HCEC 1CT (cell line): Measurements from ENCODE around the gene CABP2.
"Not testable (repeated sequence)": the region's sequence is repeated elsewhere in the genome, so short reads cannot be mapped to it uniquely, and the experiment has no call there.

Source experiments
- DNase-seq: peaks from one replicate; pipeline ENCODE4 v3.0.0-alpha.2; 2017

CABP2 gene

GRCh38 chr11:67538823-67539505, 15.7 kb upstream of the CABP2 start:
- DNase-seq = no peak

DNA sequence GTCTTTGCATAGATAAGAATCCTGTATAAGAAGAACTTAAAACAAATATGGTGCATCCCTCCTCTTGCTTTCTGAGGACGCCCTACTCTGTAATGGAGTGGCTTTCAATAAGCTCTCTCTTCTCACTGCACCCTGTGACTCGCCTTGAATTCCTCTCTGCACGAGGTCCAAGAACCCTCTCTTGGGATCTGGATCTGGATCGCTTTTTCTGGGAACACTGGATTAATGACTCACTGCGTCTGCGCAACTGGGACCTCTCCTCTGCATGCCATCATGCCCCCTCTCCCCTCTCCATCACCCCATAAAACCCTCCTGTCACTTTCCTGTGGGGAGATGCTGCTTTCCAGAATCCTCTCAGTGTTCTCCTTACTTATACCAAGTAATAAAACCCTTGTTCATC, 15.1 kb upstream of the CABP2 start:
- no peak for DNase-seq

GRCh38 chr11:67535561-67535960, 12.3 kb upstream of the CABP2 start:
- DNase-seq = no peak

DNA sequence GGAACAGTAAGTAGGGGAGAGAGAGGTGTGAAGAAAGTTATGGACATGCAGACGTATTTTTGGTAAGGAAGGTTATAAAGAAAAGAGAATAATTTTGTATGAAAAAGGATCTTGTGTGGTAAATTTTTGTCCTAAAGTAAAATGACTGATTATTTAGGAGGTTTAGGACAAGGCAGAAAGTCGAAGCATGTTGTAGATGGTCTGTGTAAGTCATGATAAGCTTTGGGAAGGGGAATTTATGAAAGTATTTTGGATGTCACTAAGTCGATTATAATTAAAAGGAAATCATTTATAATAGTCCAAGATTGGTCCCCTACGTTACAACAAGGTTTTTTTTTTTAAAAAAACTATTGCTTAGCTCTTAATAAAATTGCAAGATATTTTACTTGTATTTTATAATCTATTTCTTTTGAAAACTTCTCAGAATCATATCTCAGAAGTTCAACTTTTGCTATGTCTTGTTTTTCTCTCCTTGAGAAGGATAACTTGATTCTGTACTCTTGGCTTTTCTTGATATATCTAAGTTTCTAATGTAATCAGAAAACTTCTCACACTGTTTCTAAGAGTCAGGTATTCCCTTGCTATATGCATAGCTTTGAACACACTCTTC, 10.9 kb upstream of the CABP2 start:
- no peak for DNase-seq

DNA sequence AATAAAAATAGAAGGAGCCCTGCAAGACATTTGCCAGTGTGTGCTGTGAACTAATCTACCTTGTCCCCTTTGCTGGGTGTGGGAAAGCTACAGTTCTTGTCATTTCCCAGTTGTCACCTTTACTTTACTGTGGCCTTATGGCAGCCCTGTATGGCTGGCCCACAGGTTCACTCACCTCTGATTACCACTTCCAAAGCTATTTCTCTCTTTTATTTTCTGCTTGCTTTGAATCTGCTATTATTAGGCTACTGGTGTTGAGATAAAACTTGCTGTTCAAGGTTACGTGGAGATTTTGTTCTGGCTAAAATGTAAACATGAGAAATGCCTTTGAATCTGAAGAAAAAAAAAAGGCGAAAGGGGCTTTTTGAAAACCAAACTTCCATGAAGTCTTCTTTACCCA, 9.6 kb upstream of the CABP2 start:
- DNase-seq = no peak

- no peak for DNase-seq
Observed at GRCh38 chr11:67530282-67530592, 7.0 kb upstream of the CABP2 start.

DNA sequence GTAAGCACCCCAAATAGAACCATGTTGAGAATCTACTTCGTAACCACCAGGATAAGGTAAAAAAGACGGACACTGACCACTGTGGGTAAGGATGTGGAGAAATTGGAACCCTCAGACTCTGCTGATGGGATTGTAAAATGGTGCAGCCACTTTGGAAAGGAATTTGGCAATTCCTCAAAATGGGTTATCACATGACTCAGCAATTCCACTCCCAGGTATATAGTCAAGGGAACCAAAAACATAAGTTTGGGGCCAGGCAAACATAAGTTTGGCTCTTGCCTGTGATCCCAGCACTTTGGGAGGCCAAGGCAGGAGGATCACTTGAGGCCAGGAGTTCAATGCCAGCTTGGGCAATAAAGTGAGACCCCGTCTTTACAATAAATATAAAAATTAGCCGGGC, 5.1 kb upstream of the CABP2 start:
- no peak for DNase-seq

- no peak for DNase-seq
Observed at GRCh38 chr11:67525275-67525976, 2.2 kb upstream of the CABP2 start.

DNA sequence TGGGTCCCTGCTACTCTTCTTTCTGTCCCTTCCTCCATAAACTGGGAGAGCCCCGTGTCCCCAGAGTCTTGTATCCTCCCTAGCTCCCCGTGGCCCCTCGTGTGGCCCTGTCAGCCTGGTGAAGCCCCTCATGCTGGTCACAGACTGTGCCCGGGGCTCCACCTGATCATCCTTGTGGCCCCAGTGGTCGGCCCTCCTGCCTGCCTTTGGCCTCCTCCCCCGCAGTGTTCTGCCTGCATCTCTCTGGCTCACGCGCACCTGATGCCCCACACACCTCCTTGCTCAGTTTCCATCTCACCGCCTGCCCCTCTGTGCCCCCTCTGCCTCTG, 1.2 kb upstream of the CABP2 start:
- DNase-seq = no peak

DNA sequence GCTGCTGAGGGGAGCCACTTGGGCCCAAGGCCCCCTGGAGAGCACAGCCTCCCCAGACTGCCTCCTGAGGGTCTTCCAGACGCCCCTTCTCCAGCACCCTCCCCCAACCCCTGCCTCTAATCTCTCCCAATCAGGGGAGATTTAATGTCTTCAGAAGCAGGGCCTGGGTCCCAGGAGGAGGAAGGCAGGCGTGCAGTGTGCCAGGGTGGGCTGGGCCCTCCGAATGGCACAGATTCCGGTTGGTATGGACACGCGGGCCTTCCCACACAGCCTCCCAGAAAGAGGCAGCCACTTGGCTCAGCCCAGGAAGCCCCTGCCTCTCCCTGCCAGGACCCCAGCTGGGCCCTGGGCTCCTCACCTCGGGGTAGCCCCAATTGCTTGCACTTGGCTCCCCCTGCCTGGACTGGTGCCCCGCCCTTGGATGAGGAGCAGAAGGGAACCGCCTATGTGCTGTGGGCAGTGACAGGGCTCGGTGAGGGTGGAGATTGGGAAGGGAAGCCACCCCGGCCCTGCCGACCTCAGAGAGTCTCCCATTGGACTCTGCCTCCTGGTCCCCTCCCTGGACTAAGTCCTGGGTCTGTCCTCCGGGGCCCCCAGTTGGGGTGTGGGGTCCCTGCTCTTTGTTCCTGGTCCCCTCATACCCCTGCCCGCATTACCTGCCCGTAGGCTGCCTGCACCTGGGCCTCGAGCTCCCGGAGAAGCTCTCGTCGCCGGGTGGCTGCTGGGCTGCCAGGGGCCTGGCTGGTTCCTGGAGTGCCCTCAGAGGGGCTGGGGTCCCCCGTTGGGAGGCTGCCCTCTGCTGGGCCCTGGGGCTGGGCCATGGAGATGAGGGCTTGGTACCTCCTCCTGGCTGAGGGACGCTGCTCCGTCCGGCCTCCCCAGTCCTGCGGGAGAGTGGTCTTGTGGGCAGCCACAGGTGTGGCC, 572 bp upstream of the CABP2 start:
- DNase-seq = no peak

GRCh38 chr11:67522338-67522737, 908 bp downstream of the CABP2 start:
- DNase-seq = no peak

DNA sequence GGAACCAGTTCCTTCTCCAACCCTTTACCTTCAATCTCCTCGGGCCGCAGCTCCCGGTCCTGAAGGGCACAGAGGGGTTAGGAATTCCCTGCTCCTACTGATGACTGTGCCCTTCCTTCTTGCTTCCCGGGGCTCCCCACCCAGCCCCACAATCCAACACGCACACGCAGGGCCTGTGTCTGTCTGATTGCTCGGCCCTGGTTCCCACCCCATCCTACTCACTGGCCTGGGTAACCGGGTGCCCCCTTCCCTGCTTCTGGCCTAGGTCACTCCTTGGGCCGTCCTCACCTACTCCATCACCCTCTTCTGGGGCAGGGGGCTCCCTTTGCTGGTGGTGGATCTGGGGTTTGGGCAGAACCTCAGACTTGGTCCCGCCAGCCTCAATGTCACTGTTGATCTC, 1.3 kb downstream of the CABP2 start:
- DNase-seq = no peak

GRCh38 chr11:67520856-67521824, 2.1 kb downstream of the CABP2 start:
- DNase-seq = no peak

DNA sequence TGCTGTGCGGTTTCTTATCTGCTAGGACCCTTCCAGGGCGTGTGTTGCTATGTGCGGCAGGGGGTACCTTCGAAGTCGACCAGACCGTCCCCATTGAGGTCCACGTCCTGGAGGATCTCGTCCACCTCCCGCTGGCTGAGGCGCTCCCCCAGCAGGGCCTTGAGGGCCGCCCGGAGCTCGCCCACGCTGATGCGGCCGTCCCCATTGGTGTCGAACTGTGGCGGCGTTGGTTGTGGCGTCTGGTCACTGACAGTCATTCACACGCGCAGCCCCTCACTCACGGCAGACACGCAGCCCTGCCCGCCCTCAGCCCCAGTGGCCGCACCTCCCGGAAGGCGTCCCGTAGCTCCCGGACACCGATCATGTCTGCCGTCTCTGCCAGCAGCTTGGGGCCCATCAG, 3.5 kb downstream of the CABP2 start:
- DNase-seq = no peak

DNA sequence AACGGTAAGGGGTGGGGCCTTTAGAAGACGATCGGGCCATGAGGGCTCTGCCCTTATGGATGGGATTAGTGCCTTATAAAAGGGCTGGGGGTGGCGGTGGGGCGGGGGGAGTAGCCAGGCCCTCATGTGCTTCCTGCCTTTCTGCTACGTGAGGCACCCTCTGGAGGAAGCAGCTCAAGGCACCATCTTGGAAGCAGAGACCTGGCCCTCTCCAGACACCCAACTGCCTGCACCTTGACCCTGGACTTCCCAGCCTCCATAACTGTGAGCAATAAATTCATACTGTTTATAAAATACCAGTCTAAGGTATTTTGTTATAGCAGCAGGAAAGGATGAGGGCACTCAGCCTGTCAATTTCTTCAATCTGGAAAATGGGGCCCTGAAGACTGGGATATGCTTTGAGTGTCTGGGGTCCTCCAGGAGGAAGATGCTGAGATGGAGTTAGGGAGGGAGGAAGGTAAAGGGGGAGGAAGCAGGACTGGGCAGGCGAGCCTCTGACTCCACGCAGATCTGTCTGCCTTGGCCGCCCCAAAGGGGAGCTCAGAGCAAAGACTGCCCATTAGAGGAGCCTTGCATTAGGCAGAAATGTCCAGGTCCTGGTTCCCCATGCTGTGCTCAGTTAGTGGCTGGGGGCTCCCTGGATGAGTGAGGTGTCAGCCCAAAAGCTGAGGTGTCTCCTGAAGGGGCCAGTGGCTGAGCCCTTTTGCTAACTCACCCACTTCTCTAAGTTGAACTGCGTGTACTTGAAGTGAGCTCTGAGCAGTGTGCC, 5.3 kb downstream of the CABP2 start:
- no peak for DNase-seq

GRCh38 chr11:67516806-67517205, 6.4 kb downstream of the CABP2 start:
- DNase-seq = no peak

- DNase-seq = no peak
Observed at GRCh38 chr11:67514116-67514515, 9.1 kb downstream of the CABP2 start.

GRCh38 chr11:67511558-67511957, 11.7 kb downstream of the CABP2 start:
- not testable (repeated sequence) for DNase-seq

DNA sequence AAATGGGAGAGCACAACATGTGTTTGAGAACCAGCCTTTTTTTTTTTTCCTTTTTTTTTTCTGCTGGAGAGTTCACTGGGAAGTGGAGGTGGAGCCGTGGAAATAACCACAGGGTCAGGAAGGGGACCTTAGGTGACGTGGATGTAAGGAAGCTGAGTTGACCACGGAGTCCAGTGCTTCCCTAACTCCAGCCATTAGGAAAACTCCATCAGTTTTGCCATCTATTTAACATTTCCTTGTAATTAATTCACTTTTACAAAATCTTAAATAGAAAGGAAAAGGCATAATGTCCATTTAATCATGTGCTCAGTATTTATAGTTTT, 13.3 kb downstream of the CABP2 start:
- DNase-seq = no peak

DNA sequence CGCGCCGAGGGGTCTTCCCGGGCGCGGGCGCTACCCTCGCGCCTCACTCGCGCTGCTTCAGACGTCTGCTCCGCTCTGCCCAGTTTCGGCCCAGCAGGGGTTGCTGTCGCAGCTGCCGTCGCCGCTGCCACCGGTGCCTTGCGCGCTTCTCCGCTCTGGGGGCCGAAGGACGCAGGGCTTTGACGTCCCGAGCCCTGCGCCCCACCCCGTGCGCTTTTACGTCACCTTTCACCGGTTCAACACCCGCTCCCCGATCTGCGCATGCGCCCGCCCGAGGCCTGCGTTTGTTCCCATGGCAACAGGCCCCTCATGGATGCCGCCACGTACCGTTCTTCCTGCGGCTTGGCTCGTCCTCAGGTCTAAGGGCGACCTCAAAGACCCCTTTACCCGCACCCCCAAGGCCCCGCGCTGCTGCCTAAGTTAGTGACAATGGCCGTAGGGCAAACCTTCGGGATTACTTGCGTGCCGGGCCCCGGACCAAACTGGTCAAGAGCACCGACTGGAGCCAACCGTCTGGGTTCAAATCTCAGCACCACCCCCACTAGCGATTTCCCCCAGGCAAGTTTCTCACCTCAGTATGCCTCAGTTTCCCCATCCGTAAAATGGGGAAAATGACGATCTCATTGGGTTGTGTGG, 14.6 kb downstream of the CABP2 start:
- peak; percentile 90 for DNase-seq

- peak; percentile 98 for DNase-seq
Observed at GRCh38 chr11:67507864-67508485, 15.3 kb downstream of the CABP2 start, which contains the start of gene CDK2AP2. TSS of gene CDK2AP2 (minus strand) at chr11:67508162. CDS start at chr11:67508082, 80 bp downstream.
